BLaER1 treated with 17β-estradiol and CSF1 and Interleukin-3, amounts not matched to agents 10 nM and 100 nM (cell line): Measurements from ENCODE around the gene MB.
A peak's percentile ranks its signal among the peaks of the same experiment; 100 is the strongest.
"Not testable (repeated sequence)": the region's sequence is repeated elsewhere in the genome, so short reads cannot be mapped to it uniquely, and the experiment has no call there.

ENCODE experiments used
- H3K27ac ChIP-seq, 11 experiments: shearing (Covaris generic); formaldehyde crosslinking; 2 replicates each; pipeline ENCODE4 v1.8.1; 2022
- H3K27me3 ChIP-seq, 11 experiments: shearing (Covaris generic); formaldehyde crosslinking; 2 replicates each; pipeline ENCODE4 v1.8.1; 2022
- H3K36me3 ChIP-seq, 11 experiments: shearing (Covaris generic); formaldehyde crosslinking; 2 replicates each; pipeline ENCODE4 v1.8.1; 2022
- H3K4me1 ChIP-seq, 10 experiments: shearing (Covaris generic); formaldehyde crosslinking; 2 replicates each; pipeline ENCODE4 v1.8.1; 2022
- H3K4me2 ChIP-seq, 11 experiments: shearing (Covaris generic); formaldehyde crosslinking; 2 replicates each; pipeline ENCODE4 v1.8.1; 2022
- H3K4me3 ChIP-seq, 10 experiments: shearing (Covaris generic); formaldehyde crosslinking; 2 replicates each; pipeline ENCODE4 v1.8.1; 2022
- H3K9ac ChIP-seq, 11 experiments: shearing (Covaris generic); formaldehyde crosslinking; 2 replicates each; pipeline ENCODE4 v1.8.1; 2022
- H3K9me3 ChIP-seq, 11 experiments: shearing (Covaris generic); formaldehyde crosslinking; replicated peaks in 1 of 11; 2 replicates each; pipeline ENCODE4 v1.8.1; 2022
- H4K20me1 ChIP-seq, 11 experiments: shearing (Covaris generic); formaldehyde crosslinking; 2 replicates each; pipeline ENCODE4 v1.8.1; 2022
- Cebpa-rat ChIP-seq, 11 experiments: shearing (Covaris generic); IDR thresholded peaks; 2 replicates each; pipeline ENCODE4 v1.8.1; 2022

MB gene

DNA sequence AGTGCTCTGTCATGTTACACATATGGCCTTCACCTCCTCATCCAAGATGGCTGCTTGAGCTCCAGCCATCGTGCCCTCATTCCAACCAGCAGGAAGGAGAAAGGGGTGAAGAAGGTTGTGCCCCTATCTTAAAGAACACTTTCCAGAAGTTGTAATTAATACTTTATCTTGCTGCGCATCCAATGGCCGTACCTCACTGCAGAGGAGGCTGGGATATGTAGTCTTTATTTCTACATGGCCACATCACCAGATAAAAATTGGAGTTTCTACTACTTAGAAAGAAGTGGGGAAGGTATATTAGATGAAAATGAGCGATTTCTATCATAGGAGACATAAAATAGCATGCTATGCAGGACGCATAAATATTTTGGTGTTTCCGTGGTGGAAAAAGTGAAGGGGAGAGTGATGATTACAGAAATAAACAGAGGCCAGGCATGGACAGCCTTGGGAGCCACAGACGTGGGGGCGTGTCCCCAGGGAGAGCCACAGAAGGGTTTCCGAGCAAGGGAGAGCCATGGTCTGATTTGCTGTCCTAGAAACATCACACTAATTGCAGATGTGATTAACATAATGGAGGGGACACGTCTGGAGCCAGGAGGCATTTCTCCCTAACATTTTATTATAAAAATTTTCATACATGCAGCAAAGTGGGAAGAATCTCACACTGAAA is 8.8 kb upstream of the MB start:
- Histone ChIP-seq H3K36me3 (no peaks in the 10 kb centered on the region), H3K4me1 (peaks cover 22 to 63% (median 53%) of the 10 kb centered on the region in 10 experiments), H3K27me3 (peaks cover 0 to 21% (median 8%) of the 10 kb centered on the region in 11 experiments; a peak in 6 of 22 replicates), H3K9me3 (no peaks in the 10 kb centered on the region), H4K20me1 (peaks cover 0 to 6% (median 0%) of the 10 kb centered on the region in 11 experiments; a peak in 3 of 22 replicates), H3K27ac (no peak overlapping the region), H3K4me3 (no peak overlapping the region), H3K4me2 (peak overlapping the region in 9 of 11 experiments; percentile 21 to 86 (median 57); a peak in 14 of 22 replicates), H3K9ac (no peak overlapping the region)
- TF ChIP-seq Cebpa-rat (IDR thresholded peaks at IDR 0.05), result no peak

DNA sequence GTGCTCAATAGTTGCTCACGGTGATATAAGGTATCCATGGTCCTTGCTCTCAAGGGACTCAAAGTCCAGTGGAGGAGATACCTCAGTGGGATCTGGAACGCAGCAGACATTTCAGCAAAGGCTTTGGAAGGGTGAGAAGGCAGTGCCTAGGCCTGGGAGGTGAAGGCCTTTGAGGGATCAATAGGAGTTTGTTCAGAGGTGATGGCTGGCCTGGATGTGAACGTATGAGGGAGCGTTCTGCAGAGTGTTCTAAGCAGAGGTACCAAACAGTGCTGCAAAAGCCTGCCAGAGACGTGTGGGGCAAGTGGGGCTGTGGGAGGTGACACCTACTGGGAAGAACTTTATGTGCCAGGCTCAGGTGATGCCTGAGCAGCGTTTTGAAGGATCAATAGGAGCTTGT is 7.4 kb upstream of the MB start:
- H3K9ac ChIP-seq, result no peak overlapping the region
- no peak overlapping the region for H3K4me2 ChIP-seq
- peaks cover 12 to 51% (median 48%) of the 10 kb centered on the region in 10 experiments for H3K4me1 ChIP-seq
- H3K27ac ChIP-seq, result no peak overlapping the region
- TF ChIP-seq Cebpa-rat (IDR thresholded peaks at IDR 0.05), result no peak
- no peaks in the 10 kb centered on the region for H3K36me3 ChIP-seq
- peaks cover 0 to 21% (median 8%) of the 10 kb centered on the region in 11 experiments; a peak in 6 of 22 replicates for H3K27me3 ChIP-seq
- H3K9me3 ChIP-seq, result no peaks in the 10 kb centered on the region
- no peak overlapping the region for H3K4me3 ChIP-seq
- peaks cover 0 to under 1% (median 0%) of the 10 kb centered on the region in 11 experiments; a peak in 2 of 22 replicates for H4K20me1 ChIP-seq

DNA sequence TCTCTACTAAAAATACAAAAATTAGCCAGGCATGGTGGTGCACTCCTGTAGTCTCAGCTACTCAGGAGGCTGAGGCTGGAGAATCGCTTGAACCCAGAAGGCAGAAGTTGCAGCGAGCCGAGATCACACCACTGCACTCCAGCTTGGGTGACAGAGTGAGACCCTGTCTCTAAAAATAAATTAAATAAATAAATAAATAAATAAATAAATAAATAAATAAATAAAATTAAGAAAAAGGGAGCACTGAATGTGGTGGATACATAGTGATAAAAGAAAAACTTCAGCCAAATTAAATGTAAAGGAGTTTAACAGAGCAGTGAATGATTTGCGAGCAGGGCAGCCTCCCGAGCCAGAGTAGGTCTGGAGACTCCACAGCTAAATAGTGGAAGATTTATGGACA is 6.8 kb upstream of the MB start:
- not testable (repeated sequence) for H3K4me2 ChIP-seq, H3K36me3 ChIP-seq, H3K9ac ChIP-seq, H3K4me3 ChIP-seq, H4K20me1 ChIP-seq, H3K9me3 ChIP-seq, H3K27ac ChIP-seq
- Histone ChIP-seq H3K4me1 (peaks cover 6 to 45% (median 41%) of the 10 kb centered on the region in 10 experiments), H3K27me3 (peaks cover 0 to 19% (median 8%) of the 10 kb centered on the region in 11 experiments; a peak in 6 of 22 replicates)

DNA sequence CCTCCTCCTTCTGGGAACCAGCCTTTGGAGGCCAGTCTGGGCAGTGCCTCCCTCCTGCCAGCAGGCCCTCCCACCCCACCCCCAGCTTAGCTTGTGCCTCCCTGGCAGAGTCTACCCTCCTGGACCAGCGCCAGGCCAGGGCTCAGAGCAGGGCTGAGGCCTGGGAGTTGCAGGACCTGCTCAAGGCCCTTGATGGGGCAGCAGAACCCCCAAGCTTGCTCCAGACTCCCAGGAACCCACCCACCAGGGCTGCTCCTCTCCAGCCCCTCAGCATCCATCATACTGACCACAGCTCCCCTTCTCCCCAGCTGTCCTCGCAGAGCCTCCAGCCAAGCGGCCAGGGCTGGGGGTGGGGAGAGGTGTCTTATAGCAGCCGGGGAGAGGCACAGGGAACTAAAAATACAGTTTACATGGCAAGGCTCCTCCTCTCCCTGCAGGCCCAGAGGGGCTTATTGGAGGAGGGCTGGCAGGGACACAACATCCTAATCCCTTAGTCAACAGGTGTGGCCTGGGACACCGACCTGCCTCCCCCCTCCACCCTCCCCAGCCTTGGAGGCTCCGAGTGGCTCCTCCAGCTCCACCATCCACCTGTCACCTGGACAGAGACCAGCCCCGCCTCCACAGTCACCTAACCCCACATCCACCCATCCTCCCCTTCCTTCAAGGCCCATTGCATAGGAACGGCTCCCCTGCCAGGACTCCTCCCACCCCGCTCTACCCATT is 5.2 kb upstream of the MB start:
- Histone ChIP-seq H4K20me1 (no peaks in the 10 kb centered on the region), H3K4me2 (peak overlapping the region in 7 of 11 experiments; percentile 6 to 43 (median 20); a peak in 7 of 22 replicates), H3K27ac (peak overlapping the region in 1 of 11 experiments; percentile 21; a peak in 1 of 22 replicates), H3K4me3 (no peak overlapping the region), H3K4me1 (peaks cover 6 to 38% (median 35%) of the 10 kb centered on the region in 10 experiments), H3K27me3 (peaks cover 0 to 8% (median under 1%) of the 10 kb centered on the region in 11 experiments; a peak in 4 of 22 replicates), H3K9me3 (no peaks in the 10 kb centered on the region), H3K9ac (peak overlapping the region in 1 of 11 experiments; percentile 12; a peak in 1 of 22 replicates), H3K36me3 (no peaks in the 10 kb centered on the region)
- no peak for TF ChIP-seq Cebpa-rat (IDR thresholded peaks at IDR 0.05)

DNA sequence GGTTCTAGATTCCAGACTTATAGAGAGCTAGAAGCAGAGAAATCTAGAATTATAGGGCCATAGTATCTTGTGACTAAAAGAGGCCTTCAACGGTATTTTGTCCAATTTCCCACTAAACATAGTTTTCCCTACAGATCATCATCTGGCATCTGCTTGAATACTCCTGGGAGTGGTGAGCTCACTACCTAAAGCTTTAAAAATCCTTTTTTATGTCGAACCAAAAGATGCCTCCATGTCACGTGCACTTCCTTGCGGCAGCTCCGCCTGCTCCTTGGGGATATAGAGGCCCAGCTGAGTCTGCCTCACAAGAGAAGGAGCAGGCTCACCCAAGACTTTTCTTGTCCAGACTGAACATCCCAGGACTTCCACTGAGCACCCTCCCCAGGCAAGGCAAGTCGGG is 4.3 kb upstream of the MB start:
- Histone ChIP-seq H3K4me2 (no peak overlapping the region), H3K27ac (no peak overlapping the region), H4K20me1 (no peaks in the 10 kb centered on the region), H3K36me3 (no peaks in the 10 kb centered on the region), H3K9ac (no peak overlapping the region), H3K4me1 (peaks cover 8 to 38% (median 35%) of the 10 kb centered on the region in 10 experiments), H3K4me3 (no peak overlapping the region), H3K27me3 (peaks cover 0 to 3% (median 0%) of the 10 kb centered on the region in 11 experiments; a peak in 1 of 22 replicates), H3K9me3 (no peaks in the 10 kb centered on the region)
- no peak for TF ChIP-seq Cebpa-rat (IDR thresholded peaks at IDR 0.05)

DNA sequence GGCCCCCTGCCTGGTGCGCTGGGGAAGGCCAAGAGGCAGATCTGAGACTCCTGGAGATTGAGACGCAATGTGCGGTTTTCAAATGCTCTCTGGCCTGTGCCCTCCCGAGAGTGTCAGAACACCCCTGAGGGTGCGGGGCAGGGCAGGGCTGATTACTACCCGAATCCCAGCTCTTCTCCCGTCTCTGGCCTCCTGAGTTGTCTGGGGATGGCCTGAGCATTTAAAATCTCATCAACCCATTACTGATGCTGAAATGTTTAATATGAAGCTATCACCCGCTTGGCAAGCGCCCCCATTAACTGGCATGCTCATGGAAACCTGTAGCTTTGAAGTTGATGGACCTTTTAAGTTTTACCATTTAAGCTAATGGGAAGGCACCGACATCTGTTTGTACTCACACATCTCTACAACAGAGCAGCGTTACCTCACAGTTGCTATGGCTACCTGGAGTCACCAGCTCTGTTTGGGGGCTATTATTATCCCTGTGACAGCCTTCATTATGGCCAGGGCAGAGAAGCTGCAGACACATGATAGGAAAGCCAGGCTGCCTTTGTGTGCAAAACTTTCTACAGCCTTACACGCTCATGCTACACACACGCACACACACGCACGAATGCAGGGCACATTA is 3.6 kb upstream of the MB start:
- H3K4me3 ChIP-seq, result no peak overlapping the region
- no peak for TF ChIP-seq Cebpa-rat (IDR thresholded peaks at IDR 0.05)
- no peaks in the 10 kb centered on the region for H3K36me3 ChIP-seq
- no peak overlapping the region for H3K27ac ChIP-seq
- H3K4me2 ChIP-seq, result no peak overlapping the region
- H3K9me3 ChIP-seq, result no peaks in the 10 kb centered on the region
- no peaks in the 10 kb centered on the region for H4K20me1 ChIP-seq
- 0 out of 22 replicates have a peak, but pooled peaks cover 0 to 3% (median 0%) of the 10 kb centered on the region in 11 experiments for H3K27me3 ChIP-seq
- H3K9ac ChIP-seq, result no peak overlapping the region
- peaks cover 15 to 39% (median 35%) of the 10 kb centered on the region in 10 experiments for H3K4me1 ChIP-seq

DNA sequence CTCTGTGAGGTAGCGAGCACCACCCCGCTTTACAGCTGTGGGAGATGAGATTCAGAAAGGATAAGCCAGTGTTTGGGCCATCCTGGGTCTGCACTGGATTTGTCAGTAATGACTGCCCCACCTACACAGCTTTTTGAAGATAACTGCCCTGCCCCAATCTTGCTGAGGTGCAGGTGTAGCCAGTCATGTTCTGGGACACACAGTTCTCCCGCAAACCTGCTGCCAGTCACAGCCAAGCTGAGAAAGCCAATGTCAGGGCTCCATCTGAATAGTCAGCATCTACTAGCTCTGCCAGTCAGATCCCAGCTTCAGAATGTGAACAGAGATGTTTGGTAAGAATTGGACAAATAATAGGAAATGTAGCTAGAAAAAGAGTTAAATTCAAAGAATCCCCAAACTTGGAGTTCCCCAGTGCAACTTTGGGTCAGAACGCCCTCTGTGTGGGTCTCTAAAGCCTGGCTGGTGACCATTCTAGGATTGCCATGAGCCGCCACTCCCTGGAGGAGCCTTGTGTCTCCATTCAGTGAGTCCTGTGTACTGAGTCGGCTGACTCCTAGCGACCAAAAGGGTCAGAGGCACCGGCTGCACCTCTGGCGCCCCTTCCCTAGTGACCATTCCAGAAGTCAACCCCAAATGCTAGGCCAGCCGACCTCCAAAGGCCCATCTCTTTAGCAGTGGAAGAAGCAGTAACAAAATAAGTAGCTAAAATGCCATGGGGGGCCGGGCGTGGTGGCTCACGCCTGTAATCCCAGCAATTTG is 2.4 kb upstream of the MB start:
- Histone ChIP-seq H3K36me3 (no peaks in the 10 kb centered on the region), H3K9me3 (no peaks in the 10 kb centered on the region), H3K27me3 (no peaks in the 10 kb centered on the region), H4K20me1 (no peaks in the 10 kb centered on the region), H3K27ac (no peak overlapping the region), H3K4me1 (peaks cover 22 to 49% (median 45%) of the 10 kb centered on the region in 10 experiments), H3K9ac (no peak overlapping the region), H3K4me2 (no peak overlapping the region), H3K4me3 (no peak overlapping the region)
- TF ChIP-seq Cebpa-rat (IDR thresholded peaks at IDR 0.05), result no peak

DNA sequence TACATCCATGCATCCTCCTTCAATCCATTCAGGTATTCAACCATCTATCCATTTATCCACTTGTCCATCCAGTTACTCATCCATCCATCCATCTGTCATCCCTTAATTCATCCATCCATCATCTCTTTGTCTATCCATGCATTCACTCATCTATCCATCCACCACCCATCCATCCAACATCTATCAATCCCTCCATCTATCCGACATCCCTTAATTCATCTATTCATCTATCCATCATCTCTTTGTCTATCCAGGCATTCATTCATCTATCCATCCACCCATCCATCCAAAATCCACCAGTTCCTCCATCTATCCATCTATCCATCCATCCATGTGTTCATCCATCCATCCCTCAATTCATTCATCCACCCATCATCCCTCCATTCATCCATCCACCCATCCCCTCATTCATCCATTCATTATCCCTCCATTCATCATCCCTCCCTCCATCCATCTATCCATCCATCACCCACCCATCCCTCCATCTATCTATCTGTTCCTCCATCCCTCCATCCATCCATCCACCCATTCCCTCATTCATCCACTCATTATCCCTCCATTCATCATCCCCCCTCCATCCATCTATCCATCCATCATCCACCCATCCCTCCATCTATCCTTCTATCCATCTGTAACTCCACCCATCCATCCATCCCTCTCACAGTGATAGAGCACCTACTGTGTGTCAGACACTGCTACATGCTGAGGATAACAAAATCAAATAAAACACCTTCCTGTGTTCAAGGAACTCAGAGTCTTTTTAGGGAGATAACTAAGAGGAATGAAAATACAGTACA is 1.5 kb upstream of the MB start:
- no peaks in the 10 kb centered on the region for H3K9me3 ChIP-seq
- peaks cover 22 to 58% (median 51%) of the 10 kb centered on the region in 10 experiments for H3K4me1 ChIP-seq
- H4K20me1 ChIP-seq, result no peaks in the 10 kb centered on the region
- no peak overlapping the region for H3K27ac ChIP-seq
- no peak for TF ChIP-seq Cebpa-rat (IDR thresholded peaks at IDR 0.05)
- no peak overlapping the region for H3K9ac ChIP-seq
- no peak overlapping the region; a peak in 1 of 22 replicates for H3K4me2 ChIP-seq
- H3K27me3 ChIP-seq, result no peaks in the 10 kb centered on the region
- H3K36me3 ChIP-seq, result no peaks in the 10 kb centered on the region
- no peak overlapping the region for H3K4me3 ChIP-seq
